HG03103 (cell line): ENCODE data around the gene DICER1.

Experiments
- ATAC-seq: cut with Tn5 transposase; IDR thresholded peaks from one replicate; pipeline ENCODE4 v1.9.1; 2021; ENCODE audit warnings: low read depth; ENCODE audit not compliant: unreplicated experiment

The DICER1 gene

GRCh38 chr14:95064734-95065133 lies 92.6 kb downstream of the DICER1 start:
- no peak for ATAC-seq

- ATAC-seq, result no peak
Measured at GRCh38 chr14:95064256-95064655, 93.1 kb downstream of the DICER1 start.

GRCh38 chr14:95063391-95063790 lies 93.9 kb downstream of the DICER1 start:
- ATAC-seq, result no peak

- no peak for ATAC-seq
Measured at GRCh38 chr14:95062946-95063345, 94.4 kb downstream of the DICER1 start.

- no peak for ATAC-seq
Measured at GRCh38 chr14:95062220-95062619, 95.1 kb downstream of the DICER1 start.

- ATAC-seq, result no peak
Measured at GRCh38 chr14:95061317-95062093, 95.8 kb downstream of the DICER1 start.

GRCh38 chr14:95059126-95059525 lies 98.2 kb downstream of the DICER1 start:
- ATAC-seq, result no peak

GRCh38 chr14:95058491-95058890 lies 98.8 kb downstream of the DICER1 start:
- no peak for ATAC-seq

- no peak for ATAC-seq
Measured at GRCh38 chr14:95057851-95058250, 99.5 kb downstream of the DICER1 start.

GRCh38 chr14:95057147-95057546 lies 100.2 kb downstream of the DICER1 start:
- ATAC-seq, result no peak

- ATAC-seq, result no peak
Measured at GRCh38 chr14:95056476-95056875, 100.9 kb downstream of the DICER1 start.

- no peak for ATAC-seq
Measured at GRCh38 chr14:95055318-95055717, 102.0 kb downstream of the DICER1 start.

- no peak for ATAC-seq
Measured at GRCh38 chr14:95054346-95055280, 102.7 kb downstream of the DICER1 start.

- no peak for ATAC-seq
Measured at GRCh38 chr14:95052016-95052585, 105.2 kb downstream of the DICER1 start.

GRCh38 chr14:95049952-95050351 lies 107.4 kb downstream of the DICER1 start:
- ATAC-seq, result no peak

- no peak for ATAC-seq
Measured at GRCh38 chr14:95048771-95049312, 108.5 kb downstream of the DICER1 start.

- ATAC-seq, result no peak
Measured at GRCh38 chr14:95047754-95048153, 109.6 kb downstream of the DICER1 start.

GRCh38 chr14:95046711-95047681 lies 110.3 kb downstream of the DICER1 start:
- no peak for ATAC-seq

- no peak for ATAC-seq
Measured at GRCh38 chr14:95045836-95046430, 111.4 kb downstream of the DICER1 start.
